Stimulated activated CD4-positive, alpha-beta T cell treated with anti-CD3 and anti-CD28 coated beads, Interleukin-4, amount 100 ng/mL, for 48 hours (primary cell): Measurements from ENCODE around the gene PMFBP1.

Experiments used
- DNase-seq, 2 donors: peaks; one replicate each; pipeline ENCODE4 v3.0.0-alpha.2; 2020; ENCODE audit warnings: low read depth in 2 of 2

PMFBP1 gene

GRCh38 chr16:72188541-72188940, 16.6 kb upstream of the PMFBP1 start:
- DNase-seq: no peak

- DNase-seq: no peak
Observed at GRCh38 chr16:72187551-72187950, 15.6 kb upstream of the PMFBP1 start.

DNA sequence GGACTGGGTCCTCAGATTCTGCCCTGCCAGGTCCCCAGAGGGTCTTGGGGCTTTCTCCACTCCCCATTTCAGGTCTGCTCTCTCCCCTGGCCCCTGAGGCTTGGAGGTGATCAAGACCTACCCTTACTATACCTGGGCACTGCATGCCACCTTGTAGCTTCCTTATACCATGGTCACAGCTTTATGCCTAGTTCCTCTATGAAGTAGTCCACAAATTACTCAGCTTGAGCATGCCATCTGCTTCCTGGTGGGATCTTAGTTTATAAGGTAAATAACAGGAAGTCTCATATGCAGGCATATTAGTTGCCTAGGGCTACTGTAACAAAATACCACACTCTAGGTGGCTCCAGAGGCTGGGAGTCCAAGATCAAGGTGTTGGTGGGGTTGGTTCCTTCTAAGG, 11.0 kb upstream of the PMFBP1 start:
- no peak for DNase-seq

DNA sequence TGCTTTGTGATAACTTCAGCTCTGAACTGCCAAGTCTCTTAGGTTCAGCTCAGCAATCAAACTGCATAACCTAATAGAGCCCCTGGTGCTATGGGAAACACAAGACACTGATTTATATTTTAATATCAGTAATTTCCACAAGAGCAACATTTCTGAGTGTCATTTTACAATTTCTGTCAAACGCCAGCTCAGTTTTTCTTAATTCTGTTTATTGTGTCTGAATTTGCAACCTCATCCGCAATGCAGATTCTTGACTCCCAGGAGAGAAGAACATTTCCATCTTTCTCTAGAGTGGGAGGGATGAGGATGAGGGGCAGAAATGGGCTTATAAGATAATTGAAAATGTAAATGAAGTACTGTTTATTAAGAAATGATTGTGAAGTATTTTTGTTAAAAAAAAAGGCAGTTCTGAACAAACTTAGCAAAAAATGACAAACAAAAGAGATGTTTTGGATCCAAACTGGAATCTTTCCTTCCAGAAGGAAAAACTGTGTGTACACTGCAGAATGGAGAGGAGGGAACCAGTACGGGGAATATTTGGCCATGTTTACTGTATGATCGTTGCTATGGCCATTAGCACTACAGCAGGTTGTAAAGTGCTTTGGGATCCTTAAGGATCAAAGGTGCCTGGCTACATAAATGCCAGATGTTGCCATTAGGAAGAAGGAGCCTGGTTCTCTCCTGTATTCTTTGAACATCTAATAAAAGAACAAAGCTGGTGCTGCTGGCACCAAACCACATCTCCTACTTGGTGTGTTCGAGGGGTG, 7.4 kb upstream of the PMFBP1 start:
- no peak for DNase-seq

DNA sequence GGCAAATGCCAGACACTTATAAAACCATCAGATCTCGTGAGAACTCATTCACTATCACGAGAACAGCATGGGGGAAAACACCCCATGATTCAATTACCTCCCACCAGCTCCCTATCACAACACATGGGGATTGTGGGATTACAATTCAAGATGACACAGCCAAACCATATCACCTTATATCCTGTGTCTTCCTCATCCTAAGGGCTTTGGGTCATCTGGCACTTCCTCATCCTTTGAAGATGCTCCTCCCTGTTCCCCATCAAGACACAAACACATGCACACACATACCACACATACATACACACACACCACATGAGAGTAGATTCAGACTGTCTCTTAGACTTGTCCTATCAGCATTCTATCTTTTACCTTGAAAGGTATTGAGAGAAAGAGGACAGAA, 2.8 kb upstream of the PMFBP1 start:
- DNase-seq: no peak

DNA sequence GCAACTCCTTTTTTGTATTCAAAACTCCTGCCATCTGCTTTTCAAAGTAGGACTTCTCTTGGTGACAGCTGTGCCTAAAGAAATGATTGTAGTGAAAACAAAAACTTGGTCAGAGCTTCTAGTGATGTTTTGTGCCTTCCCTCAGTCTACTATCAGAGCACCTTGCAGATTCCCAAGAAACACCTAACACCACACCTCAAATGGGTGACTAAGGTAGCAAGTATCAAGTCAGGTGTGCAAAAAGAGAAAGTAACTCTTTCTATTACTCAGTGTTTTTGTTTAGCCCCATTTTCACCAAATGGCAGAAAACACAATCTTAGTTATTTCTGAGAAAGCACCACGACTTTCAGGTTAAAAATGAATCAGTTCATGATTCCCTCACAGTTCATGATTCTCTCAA, 2.0 kb upstream of the PMFBP1 start:
- no peak for DNase-seq

DNA sequence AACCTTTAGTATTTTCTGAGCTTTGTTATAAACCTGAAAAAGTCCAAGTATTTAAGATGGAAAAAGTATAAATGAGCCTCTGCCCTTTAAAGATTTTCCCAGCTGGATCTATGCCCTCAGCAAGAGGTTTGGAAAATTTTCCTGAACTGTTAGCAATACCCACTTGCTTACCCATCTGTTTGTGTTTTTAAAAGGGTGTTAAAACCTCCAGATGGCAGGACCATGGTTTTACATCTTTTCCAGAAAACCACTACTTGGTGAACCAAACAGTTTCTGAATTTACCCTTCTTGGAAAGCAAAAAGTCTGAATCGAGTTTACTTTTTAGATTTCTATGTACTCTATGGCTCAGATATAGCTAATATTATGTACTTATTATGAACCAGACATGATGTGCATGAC, 719 bp downstream of the PMFBP1 start:
- no peak for DNase-seq

GRCh38 chr16:72169708-72170107, 2.2 kb downstream of the PMFBP1 start:
- DNase-seq: no peak

- no peak for DNase-seq
Observed at GRCh38 chr16:72168365-72168764, 3.6 kb downstream of the PMFBP1 start.

GRCh38 chr16:72166954-72167561, 4.9 kb downstream of the PMFBP1 start:
- no peak for DNase-seq

DNA sequence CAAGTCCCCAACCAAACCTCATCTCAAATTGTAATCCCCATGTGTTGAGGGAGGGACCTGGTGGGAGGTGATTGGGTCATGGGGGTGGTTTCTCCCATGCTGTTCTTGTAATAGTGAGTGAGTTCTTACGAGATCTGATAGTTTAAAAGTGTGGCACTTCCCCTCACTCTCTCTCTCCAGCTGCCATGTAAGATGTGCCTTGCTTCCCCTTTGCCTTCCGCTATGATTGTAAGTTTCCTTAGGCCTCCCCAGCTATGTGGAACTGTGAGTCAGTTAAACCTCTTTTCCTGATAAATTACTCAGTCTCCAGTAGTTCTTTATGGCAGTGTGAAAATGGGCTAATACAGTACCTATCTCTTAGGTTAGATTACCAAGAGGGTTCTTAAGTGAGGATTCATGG, 5.8 kb downstream of the PMFBP1 start:
- no peak for DNase-seq

- DNase-seq: no peak
Observed at GRCh38 chr16:72164691-72165090, 7.3 kb downstream of the PMFBP1 start.

- no peak for DNase-seq
Observed at GRCh38 chr16:72162105-72162692, 9.8 kb downstream of the PMFBP1 start.

GRCh38 chr16:72159801-72160200, 12.2 kb downstream of the PMFBP1 start:
- DNase-seq: no peak

DNA sequence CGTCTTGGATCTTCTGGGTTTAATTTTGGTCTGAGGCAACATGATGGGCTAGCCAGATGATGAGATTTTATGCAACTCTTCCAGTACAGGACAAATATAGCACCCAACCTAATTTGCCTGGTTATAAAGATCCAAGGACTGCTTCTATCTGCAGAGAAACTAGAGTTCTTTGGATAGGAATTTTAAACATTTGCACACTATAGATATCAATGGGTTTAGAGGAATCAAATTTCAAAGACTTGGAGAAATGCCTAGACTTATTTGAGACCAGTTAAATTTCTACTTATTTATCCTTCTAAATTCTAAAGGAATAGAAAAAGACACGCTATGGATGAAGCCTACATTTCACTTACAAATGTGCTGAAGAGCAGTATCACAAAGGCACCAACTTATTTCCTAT, 12.6 kb downstream of the PMFBP1 start:
- DNase-seq: no peak

DNA sequence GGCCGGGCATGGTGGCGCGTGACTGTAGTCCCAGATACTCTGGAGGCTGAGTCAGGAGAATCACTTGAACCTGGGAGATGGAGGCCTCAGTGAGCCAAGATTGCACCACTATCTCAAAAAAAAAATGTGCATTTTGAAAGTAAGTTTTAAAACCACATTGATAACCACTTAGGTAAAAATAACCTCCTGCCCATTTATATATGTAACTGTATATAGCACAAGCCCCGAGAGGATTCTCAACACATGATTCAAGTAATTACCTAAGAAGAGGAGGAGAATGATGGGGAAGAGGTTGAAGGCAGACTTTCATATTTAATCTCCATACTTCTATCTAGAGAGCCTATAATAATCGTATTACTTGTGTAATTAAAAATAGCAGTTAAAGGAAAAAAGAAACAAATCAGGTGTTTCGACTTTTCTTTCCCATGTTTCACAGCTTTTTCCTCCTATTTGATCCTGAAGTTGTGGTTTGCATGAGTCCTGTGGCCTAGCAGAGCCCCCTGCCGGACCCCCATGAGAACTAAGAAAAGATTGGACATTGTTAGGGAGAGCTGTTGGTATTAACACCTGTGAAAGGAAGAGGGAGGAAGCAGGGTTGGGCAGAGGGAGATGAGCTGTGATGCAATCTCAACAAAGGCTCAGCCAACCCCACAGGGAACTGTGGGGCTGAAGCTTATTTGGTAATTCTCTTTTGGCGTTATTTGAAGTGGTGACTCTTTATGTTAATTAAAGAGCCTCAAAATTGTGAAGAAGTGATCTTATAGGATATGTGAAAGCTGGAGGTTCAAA, 22.1 kb downstream of the PMFBP1 start:
- no peak for DNase-seq

DNA sequence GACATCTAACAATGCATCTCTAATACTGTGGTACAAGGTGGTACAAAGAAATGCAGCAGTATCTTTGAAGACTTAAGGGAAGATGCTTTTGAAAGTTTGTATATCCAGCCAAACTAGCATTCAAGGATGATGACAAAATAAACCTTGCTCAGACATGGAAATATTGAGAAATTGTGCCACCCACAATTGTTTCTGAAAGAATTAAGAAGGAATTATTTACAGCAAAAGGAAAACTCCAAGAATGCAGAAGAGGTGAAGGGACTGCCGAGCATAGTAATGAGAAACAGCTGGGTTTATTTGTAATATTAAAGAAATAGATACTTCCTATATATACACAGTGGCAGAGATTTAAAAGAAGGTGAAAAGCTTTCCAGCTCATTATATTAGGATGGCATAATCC, 29.5 kb downstream of the PMFBP1 start:
- DNase-seq: no peak

GRCh38 chr16:72139908-72140307, 32.0 kb downstream of the PMFBP1 start:
- no peak for DNase-seq

DNA sequence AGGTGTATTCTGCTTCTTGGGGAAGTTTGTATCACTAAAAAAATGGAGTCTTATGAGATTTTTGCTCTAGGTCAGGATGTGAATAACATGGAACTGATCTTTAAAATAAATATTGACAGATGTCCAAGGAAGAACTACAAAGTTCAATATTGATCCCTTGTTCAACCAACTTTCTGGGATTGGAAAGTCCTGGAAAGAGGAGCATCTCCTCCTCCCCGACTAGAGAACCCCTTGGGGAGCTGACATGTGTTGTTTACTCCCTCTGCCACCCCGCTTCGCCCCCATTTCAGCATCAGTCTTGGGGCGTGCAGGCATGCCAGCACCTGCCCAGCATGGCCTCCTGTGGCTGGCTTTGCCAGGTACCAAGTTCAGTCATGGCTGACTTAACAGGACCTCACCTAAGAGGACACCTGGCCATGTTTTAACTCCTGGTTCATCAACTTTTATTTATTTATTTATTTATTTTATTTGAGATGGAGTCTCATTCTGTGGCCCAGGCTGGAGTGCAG, 33.8 kb downstream of the PMFBP1 start:
- DNase-seq: no peak

DNA sequence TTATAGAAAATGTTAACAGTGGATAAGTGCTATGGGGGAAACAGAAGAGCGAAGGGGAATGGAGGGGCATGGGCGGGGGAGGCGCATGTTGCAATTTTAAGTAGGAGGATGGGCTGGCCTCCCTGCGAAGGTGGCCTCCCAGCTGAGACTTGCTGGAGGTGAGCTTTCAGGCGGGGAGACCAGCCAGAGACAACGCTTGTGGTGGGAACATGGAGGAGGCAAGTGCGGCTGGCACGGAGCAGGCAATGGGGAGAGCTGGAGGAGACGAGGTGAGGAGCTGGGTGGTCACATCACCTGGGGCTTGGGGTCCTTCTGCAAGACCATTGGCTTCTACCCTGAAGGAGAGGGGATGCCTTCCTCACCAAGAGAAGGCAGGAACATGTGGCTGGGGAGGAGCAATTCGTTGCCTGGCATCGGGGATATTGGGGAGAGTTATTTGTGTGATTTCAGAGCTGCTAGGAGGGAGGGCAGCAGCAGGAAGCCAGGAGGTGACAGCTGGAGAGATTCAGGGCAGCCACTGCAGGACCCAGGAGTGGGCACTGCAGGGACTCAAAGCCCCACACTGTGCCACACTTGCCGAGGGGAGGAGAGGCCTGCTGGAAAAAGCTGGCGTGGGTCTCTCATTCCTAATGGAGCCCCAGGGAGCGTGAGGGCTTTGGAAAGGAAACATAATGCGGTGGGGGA, 34.4 kb downstream of the PMFBP1 start:
- DNase-seq: no peak

- no peak for DNase-seq
Observed at GRCh38 chr16:72134507-72134906, 37.4 kb downstream of the PMFBP1 start.

DNA sequence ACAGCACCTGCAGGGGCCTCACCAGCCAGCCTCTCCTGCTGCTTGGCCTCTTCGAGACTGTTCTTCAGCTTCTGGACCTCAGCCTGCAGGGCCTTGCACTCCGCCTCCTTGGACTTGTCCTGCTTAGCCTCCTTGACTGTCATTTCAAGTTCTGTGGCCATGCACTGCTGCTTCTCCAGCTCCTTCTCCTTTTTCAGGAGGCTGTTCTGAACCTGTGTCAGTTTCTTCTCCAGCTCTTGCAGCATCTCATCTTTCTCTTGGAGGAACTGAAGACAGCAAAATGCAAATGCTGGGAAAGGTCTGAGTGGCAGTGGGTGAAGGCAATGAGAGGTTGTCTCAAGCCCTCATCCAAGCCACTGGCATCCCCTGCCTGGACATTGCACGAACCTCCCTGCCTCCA, 39.2 kb downstream of the PMFBP1 start:
- no peak for DNase-seq
